Uterus (tissue), 2 donors: ENCODE data around the gene AOAH.

Experiments used
- CTCF ChIP-seq, 4 experiments: fragments of 200-600 bp in 2 of 4; fragments of 450-650 bp in 2 of 4; sonication (generic) in 2 of 4; IDR thresholded peaks; one replicate each; pipeline ENCODE4 v1.5.1; 2016 to 2019; ENCODE audit warnings: antibody characterized with exemption in 4 of 4, mild to moderate bottlenecking in 2 of 4, moderate library complexity in 1 of 4
- POLR2A ChIP-seq, 2 donors: fragments of 450-650 bp; IDR thresholded peaks; one replicate each; pipeline ENCODE4 v1.6.1; 2016; ENCODE audit warnings: antibody characterized with exemption in 2 of 2, mild to moderate bottlenecking in 1 of 2, moderate library complexity in 1 of 2

- TF ChIP-seq CTCF (IDR thresholded peaks at IDR 0.05) (no peak), POLR2A (IDR thresholded peaks at IDR 0.05) (no peak)
Observed at GRCh38 chr7:36671432-36671829, 52.9 kb downstream of the AOAH start.
